NB4 (cell line): Measurements from ENCODE around the gene SIGLEC1.

ENCODE experiments used
- MYC ChIP-seq: IDR thresholded peaks from 2 replicates; pipeline ENCODE4 v1.6.1; 2011; ENCODE audit warnings: low read depth, low read length
- POLR2A ChIP-seq: IDR thresholded peaks from 2 replicates; pipeline ENCODE4 v1.6.1; 2011; ENCODE audit warnings: mild to moderate bottlenecking; ENCODE audit not compliant: insufficient read length; ENCODE audit errors: extremely low read depth
- TF ChIP-seq, protein P1 (sequence below): IDR thresholded peaks from one replicate; pipeline ENCODE4 v1.5.1; 2012; ENCODE audit warnings: low read depth, low read length
- TF ChIP-seq, protein P2 (sequence below): IDR thresholded peaks from 2 replicates; pipeline ENCODE4 v1.6.1; 2011; ENCODE audit warnings: low read depth, low read length

DNA sequence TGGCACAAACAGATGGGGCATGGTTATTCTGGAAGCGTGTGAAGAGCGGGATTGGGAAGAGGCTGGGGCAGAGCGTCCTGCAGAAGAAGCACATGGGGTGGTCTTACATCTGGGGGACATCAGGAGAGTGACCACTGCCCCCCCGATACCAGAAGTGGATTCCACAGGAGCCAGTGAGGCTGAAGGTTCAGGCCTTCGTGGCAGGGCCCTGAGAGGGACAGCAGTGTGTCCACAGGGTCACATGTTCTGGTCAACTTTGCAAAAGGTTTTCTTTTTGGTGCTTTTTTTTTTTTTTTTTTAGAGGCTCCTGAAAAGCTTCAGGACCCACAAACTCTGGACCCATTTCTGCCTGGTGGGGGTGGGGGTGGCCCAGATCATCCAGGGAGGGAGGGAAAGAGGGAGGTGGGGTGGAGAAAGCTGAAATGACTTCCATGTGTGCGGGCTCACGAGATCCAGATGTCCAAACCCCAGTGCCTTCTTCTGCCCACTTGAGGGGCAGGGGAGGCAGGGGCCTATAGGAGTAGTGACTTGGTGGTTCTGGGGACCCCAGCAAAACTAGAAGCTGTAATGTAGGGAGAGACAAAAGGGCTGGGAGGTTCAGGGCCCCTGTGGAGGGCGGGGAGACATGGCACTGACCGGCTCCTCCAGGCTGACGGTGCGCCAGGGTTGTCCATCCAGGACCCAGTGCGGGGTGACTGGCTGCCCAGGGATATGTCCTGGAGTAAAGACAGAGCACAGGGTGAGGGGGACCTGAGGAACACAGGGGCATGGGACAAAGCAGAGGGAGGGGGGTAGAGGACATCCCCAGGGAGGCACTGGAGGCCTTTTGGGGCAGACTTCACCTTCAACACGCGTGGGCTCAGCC, 33.3 kb downstream of the SIGLEC1 start:
- TF ChIP-seq, protein P1, sequence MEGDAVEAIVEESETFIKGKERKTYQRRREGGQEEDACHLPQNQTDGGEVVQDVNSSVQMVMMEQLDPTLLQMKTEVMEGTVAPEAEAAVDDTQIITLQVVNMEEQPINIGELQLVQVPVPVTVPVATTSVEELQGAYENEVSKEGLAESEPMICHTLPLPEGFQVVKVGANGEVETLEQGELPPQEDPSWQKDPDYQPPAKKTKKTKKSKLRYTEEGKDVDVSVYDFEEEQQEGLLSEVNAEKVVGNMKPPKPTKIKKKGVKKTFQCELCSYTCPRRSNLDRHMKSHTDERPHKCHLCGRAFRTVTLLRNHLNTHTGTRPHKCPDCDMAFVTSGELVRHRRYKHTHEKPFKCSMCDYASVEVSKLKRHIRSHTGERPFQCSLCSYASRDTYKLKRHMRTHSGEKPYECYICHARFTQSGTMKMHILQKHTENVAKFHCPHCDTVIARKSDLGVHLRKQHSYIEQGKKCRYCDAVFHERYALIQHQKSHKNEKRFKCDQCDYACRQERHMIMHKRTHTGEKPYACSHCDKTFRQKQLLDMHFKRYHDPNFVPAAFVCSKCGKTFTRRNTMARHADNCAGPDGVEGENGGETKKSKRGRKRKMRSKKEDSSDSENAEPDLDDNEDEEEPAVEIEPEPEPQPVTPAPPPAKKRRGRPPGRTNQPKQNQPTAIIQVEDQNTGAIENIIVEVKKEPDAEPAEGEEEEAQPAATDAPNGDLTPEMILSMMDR = no peak
- TF ChIP-seq, protein P2, sequence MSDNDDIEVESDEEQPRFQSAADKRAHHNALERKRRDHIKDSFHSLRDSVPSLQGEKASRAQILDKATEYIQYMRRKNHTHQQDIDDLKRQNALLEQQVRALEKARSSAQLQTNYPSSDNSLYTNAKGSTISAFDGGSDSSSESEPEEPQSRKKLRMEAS = no peak
- TF ChIP-seq POLR2A (no peak), MYC (no peak)
